Measurements from ENCODE around the gene LBX1. TPM values are rescaled to one million over a fixed set of nuclear protein-coding genes. Genes with fewer than 3 reads are reported as not detected.

LBX1 gene
- total and polyA plus RNA-seq, 2 experiments from 2014 or later: not detected

DNA sequence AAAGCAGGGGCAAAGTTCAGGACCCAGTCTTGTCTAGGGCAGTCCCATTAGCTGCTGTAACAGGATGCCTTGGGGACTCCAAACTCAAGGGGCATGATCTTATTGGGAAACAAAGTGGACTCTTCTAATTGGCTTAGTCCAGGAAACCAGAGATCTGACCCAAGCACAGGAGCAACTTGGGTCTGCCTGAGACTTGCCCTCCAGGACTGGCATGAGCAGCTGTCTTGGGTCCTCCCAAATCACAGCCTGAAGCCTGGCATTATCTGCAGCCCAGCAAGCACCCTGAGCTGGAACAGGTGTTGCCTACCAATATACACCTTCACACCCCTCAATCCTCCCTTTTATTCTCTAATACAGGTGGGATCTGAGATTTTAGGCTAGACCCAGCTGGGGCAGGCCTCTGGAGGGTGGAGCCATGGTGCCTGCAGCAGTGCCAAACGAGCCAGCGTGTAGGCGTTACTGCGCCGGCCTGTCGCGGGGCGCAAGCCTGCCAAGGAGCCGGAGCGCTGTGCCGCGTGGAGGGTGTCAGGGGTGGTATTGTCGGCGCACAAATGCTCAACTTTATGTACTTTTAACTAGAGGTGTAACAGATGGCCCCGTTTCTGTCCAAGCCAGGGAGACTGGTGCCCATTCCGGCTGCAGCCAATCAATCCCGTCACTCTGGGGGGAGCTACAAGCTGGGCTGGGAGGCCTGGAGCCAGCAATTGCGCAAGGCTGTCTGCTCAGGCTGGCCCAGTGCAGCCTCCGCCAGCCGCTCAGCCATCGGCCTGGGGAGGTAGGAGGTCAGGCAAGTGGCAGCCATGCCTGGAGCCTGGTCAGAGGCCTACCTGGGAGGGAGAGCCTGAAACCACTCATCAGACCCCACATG, 12.8 kb upstream of the LBX1 start:
- TF ChIP-seq, protein P1, sequence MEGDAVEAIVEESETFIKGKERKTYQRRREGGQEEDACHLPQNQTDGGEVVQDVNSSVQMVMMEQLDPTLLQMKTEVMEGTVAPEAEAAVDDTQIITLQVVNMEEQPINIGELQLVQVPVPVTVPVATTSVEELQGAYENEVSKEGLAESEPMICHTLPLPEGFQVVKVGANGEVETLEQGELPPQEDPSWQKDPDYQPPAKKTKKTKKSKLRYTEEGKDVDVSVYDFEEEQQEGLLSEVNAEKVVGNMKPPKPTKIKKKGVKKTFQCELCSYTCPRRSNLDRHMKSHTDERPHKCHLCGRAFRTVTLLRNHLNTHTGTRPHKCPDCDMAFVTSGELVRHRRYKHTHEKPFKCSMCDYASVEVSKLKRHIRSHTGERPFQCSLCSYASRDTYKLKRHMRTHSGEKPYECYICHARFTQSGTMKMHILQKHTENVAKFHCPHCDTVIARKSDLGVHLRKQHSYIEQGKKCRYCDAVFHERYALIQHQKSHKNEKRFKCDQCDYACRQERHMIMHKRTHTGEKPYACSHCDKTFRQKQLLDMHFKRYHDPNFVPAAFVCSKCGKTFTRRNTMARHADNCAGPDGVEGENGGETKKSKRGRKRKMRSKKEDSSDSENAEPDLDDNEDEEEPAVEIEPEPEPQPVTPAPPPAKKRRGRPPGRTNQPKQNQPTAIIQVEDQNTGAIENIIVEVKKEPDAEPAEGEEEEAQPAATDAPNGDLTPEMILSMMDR (IDR thresholded peaks at IDR 0.05; ENCODE audit: low read depth, low read length): no peak
- peaks cover 99% of the 10 kb centered on the region for H3K27me3 ChIP-seq
- DNase-seq (ENCODE audit: low read depth in 1 of 2, low spot score in 1 of 2): peak in 1 of 2 donors; percentile 51

DNA sequence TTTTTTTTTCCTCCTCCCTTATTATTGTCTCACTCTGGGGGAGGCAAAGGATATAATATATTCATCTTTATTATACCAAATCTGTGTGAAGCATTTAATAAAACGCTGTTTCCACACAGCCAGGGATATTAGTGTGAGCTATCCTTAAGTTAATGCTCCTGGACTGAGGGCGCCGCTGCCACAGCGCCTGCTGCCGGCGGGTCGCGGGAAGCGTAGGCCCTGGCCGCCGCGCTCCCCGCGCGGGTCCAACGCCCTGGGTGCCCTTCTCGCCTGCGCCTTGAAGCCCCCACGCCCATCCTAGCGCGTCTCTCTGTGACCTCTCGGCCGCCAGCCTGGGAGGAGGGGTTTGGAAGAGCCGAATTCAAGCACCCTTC, 9.5 kb upstream of the LBX1 start:
- H3K9me3 ChIP-seq (ENCODE audit: low read depth): no peaks in the 10 kb centered on the region
- no peaks in the 10 kb centered on the region for H3K4me1 ChIP-seq (ENCODE audit: low read depth)
- no peak overlapping the region for H3K4me3 ChIP-seq
- no peaks in the 10 kb centered on the region for H3K36me3 ChIP-seq
- no peak overlapping the region for H3K27ac ChIP-seq
- TF ChIP-seq, protein P1 (IDR thresholded peaks at IDR 0.05; ENCODE audit: low read depth, low read length): peak; percentile 89
- H3K27me3 ChIP-seq: peaks cover 99% of the 10 kb centered on the region
- peak; percentile 32 to 64 for DNase-seq (ENCODE audit: low read depth in 1 of 2, low spot score in 1 of 2)

More for the DNA sequence above, 12.8 kb upstream of the LBX1 start:
- H3K4me1 ChIP-seq (ENCODE audit: low read depth): no peaks in the 10 kb centered on the region
- H3K4me3 ChIP-seq: no peak overlapping the region
- no peaks in the 10 kb centered on the region for H3K9me3 ChIP-seq (ENCODE audit: low read depth)
- H3K27ac ChIP-seq: no peak overlapping the region
- no peaks in the 10 kb centered on the region for H3K36me3 ChIP-seq

DNA sequence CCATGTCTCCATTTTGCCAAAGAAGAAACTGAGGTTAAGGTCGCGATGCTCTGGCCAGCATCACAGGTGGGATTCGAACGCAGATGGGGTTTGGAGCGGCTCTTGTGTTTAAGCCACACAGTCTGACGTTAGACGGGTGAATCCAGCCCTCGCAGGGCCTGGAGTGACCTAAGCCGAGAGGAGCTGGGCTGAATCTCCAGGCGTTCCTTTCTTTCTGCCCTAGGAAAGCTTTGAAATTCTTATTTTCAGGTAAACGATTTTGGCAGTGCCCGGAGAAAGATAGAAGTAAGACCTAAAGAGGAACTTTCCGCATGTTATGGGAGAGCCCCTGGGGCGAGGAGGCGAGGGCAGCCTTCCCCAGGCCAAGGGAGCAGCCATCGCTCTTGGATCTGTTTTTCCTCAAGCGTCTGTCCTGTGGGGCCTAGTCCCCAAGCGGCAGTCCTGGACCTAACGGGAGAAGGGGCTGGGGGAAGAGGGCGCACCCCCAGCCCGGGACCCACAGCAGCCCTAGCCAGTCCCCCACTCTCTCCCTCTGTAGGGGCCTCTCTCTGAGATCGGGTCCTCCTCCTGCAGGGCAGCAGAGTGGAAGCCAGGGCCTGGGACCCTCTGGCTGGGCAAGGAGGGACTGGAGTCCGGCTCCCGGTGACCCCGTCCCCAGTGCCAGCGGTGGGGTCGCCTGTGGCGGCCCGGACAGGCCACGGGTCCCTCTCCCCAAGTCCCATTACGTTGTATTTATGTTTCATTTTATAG, 8.9 kb upstream of the LBX1 start:
- no peaks in the 10 kb centered on the region for H3K4me1 ChIP-seq (ENCODE audit: low read depth)
- no peak for DNase-seq (ENCODE audit: low read depth in 1 of 2, low spot score in 1 of 2)
- TF ChIP-seq, protein P1 (IDR thresholded peaks at IDR 0.05; ENCODE audit: low read depth, low read length): no peak
- H3K4me3 ChIP-seq: no peak overlapping the region
- H3K36me3 ChIP-seq: no peaks in the 10 kb centered on the region
- peaks cover 99% of the 10 kb centered on the region for H3K27me3 ChIP-seq
- H3K27ac ChIP-seq: no peak overlapping the region
- no peaks in the 10 kb centered on the region for H3K9me3 ChIP-seq (ENCODE audit: low read depth)

DNA sequence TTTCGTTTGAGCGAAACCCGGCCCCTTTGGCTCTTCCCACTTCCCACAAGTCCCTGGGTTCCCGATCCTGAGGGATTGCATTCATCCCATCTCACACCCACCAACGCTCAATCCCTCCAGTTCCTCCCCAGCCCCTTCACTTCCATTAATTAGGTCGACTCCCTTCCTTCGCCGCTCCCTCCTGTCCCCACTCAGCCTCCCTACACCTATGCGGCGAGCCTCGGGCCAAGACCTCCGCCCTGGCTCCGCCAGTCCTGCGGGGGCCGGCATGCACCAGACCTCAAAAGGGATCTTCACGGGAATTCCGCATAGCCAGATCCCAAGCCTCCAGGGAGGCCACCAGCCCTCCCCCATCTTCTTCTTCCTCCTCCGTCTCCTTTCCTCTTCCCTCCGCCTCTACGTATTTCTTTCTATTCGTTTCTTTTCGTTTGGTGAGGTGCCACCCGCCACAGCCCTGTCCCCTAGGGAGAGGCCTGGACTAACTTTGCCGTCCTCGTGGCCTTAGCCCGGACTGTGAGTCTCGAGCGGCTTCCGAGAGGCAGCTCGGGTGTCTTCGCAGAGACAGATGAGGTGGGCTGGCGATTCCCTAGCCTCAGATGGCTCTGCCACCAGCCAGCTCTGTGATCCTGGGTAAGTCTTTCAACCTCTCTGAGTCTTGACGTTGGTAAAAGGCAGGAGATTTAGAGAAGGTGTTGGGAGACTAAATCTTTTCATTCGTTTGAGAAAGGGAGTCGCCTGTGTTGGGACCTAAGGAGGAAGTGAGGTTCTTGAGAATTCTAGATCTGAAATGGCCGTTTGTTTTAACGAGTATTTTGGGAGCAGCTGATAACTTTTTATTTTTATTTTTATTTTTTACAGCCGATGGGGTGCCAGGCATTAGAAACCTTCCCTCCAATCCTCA, 8.1 kb upstream of the LBX1 start:
- Histone ChIP-seq H3K4me1 (ENCODE audit: low read depth) (no peaks in the 10 kb centered on the region), H3K4me3 (no peak overlapping the region), H3K9me3 (ENCODE audit: low read depth) (no peaks in the 10 kb centered on the region), H3K36me3 (no peaks in the 10 kb centered on the region), H3K27me3 (peaks cover 99% of the 10 kb centered on the region), H3K27ac (no peak overlapping the region)
- peak in 1 of 2 donors; percentile 54 for DNase-seq (ENCODE audit: low read depth in 1 of 2, low spot score in 1 of 2)
- TF ChIP-seq, protein P1 (IDR thresholded peaks at IDR 0.05; ENCODE audit: low read depth, low read length): no peak

All from cardiac muscle cell (in vitro differentiated cells and primary cell).